ENCODE results near the gene SARM1.
"Not testable (repeated sequence)": the region's sequence is repeated elsewhere in the genome, so short reads cannot be mapped to it uniquely, and the experiment has no call there.

SARM1 gene

DNA sequence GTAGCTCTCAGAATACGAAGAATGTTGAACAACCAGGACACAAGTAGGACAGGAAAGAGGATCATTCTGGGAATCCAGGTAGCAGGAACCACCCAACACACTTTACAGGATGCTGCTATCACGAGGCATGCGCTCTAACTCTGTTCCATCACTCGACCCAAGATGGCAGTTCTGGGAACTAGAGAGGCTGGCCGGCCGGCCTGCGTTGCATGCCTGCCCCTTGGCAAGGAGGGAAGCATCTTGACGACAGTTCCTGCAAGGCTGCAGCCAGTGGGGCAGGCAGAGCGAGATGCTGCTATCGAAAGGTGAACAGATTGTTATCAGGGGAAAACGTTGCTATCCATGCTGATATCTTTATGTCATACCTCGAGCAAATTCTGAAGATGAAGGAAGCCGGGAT lies 53.7 kb downstream of the SARM1 start:
- no peak for DNase-seq (ENCODE audit: low read depth in 2 of 2)

DNA sequence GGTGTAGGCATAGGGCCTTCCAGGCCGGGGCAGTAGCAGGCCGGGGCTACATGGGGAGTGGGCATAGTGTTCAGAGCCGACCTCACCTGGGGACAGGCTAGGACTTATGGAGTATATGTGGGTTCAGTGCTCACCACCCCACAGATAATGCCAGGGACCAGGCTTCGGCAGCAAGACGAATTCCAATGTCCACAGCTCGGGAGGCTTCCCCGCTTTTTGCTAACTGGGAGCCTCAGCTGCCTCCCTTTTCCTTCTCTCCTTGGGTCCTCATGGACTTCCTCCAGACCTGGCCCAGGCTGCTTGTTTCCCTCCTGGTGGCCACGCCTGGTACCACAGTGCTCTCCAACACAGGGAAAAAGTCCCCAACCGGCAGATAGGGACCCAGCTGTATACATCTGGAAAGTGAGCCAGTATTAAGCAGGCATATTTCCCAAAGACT lies 54.6 kb downstream of the SARM1 start:
- DNase-seq (ENCODE audit: low read depth in 2 of 2): no peak

GRCh38 chr17:28427371-28427770 lies 55.9 kb downstream of the SARM1 start:
- DNase-seq (ENCODE audit: low read depth in 2 of 2): peak; percentile 19 to 25

DNA sequence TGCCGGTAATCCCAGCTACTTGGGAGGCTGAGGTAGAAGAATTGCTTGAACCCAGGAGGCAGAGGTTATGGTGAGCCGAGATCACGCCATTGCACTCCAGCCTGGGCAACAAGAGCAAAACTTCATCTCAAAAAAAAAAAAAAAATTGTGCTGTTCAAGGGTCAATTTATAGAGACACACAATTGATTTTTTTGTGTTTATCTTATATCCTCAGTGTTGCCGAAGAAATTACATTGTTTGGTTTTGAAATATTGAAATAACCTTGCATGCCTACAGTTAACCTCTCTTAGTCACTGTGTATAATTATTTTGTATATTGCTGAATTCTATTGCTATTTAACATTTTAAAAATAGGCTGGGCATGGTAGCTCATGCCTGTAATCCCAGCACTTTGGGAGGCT lies 56.5 kb downstream of the SARM1 start:
- not testable (repeated sequence) for DNase-seq (ENCODE audit: low read depth in 2 of 2)

DNA sequence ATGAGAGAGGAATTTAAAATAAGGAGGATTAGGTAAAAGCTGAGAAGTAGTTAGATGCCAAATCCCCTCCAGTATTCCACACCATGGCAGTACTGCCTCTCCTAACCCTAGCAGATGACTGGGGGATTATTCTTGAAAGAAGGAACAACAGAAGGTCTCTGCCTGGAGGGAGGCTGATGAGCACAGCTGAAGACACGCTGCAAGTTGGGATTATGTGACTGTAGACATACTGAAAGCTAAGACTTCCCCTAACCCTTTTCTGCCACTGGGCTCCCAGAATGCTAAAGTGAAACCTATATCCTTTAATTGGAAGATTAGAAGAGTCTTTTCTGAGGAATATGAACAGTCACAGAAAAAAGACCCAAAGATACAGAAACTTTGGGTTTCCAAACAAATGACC lies 62.2 kb downstream of the SARM1 start:
- no peak for DNase-seq (ENCODE audit: low read depth in 2 of 2)

DNA sequence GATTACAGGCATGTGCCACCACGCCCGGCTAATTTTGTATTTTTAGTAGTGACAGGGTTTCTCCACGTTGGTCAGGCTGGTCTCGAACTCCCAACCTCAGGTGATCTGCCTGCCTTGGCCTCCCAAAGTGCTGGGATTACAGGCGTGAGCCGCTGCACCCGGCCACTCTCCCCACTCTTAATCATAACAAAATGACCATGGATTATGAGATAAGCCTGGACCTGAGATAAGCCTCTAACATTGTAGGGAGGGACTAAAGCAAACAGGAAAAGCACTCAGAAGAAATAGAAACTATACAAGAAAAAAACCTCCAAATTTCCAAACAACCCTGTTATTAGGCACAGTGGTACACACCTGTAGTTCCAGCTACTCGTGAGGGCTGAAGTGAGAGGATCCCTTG lies 62.8 kb downstream of the SARM1 start:
- DNase-seq (ENCODE audit: low read depth in 2 of 2): not testable (repeated sequence)

GRCh38 chr17:28443901-28444638 lies 72.6 kb downstream of the SARM1 start:
- DNase-seq (ENCODE audit: low read depth in 2 of 2): no peak

- DNase-seq (ENCODE audit: low read depth in 2 of 2): no peak
Measured at GRCh38 chr17:28446716-28447395, 75.4 kb downstream of the SARM1 start.

- no peak for DNase-seq (ENCODE audit: low read depth in 2 of 2)
Measured at GRCh38 chr17:28447396-28447760, 75.9 kb downstream of the SARM1 start.

- DNase-seq (ENCODE audit: low read depth in 2 of 2): no peak
Measured at GRCh38 chr17:28449859-28450258, 78.4 kb downstream of the SARM1 start.
